ENCODE results near the gene COPS9.
A peak's percentile ranks its signal among the peaks of the same experiment; 100 is the strongest.

The COPS9 gene

DNA sequence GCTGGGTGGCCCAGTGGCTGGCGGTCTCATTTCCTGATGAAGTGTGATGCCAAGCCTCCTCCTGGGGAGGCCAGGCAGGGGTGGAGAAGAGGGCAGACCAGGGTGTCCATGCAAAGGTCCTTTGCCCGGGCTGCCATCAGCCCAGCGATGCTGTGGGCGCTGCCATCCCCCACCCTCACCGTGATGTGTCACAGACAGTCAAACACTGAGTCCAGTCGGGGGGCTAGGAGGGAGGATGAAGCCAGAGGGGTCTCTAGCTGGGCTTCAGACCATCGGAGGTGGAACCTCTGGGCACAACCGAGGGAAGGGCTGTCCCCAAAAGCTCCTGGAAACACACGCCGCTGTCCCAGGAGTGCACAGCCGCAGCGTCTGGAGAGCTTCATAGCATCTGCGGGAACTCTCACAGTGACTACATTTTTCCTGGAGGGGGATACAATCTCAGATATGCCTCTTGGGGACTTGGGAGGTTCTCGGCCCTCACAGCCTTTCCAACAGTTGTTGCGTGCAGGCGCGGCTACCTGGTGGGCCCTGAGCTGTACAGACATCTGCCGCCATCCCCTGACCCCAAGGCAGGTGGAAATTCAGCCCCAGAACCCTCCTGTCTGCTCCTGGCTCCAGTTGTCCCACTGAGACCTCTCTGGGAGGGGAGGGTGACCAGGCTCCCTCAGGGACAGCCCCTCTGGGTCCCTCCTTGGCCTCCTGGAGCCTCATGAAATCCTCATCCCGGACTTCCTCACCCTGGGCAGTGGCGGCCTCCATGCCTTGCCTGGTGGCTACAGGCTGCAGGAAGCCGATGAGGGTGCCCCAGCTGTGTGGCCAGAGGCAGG lies 30.9 kb upstream of the COPS9 start:
- DNase-seq = no peak

DNA sequence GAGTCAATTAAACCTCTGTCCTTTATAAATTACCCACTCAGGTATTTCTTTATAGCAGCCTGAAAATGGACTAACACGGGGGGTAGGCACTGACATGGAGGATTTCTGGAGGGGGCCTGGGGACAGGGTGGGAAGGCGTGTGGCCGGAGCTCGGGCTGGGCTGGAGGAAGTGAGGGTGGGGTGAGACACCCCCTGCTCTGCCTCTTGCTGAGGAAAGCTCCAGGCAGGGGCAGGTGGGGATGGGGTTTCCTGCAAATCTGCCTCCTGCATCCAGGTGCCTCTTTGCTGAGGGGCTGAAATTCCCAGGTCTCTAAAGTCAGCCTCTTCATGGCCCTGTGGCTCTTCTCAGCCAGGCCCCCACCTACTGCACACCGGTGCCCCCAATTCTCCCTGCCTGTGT lies 30.1 kb upstream of the COPS9 start:
- DNase-seq = no peak

DNA sequence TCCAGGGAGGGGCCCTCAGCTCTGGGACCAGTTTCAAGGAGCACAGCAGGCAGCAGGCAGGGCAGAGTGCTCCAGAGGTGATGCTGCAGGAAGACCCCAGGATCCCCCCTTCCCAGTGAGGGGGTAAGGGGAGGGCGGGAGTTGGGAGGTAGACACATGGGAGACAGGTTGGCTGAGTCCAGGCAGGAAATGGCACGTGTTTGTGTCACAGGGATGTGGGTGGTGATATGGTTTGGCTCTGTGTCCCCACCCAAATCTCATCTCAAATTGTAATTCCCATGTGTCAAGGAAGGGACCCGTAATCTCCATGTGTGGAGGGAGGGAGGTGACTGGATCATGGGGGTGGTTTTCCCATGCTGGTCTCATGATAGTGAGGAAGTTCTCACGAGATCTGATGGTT lies 29.6 kb upstream of the COPS9 start:
- no peak for DNase-seq

DNA sequence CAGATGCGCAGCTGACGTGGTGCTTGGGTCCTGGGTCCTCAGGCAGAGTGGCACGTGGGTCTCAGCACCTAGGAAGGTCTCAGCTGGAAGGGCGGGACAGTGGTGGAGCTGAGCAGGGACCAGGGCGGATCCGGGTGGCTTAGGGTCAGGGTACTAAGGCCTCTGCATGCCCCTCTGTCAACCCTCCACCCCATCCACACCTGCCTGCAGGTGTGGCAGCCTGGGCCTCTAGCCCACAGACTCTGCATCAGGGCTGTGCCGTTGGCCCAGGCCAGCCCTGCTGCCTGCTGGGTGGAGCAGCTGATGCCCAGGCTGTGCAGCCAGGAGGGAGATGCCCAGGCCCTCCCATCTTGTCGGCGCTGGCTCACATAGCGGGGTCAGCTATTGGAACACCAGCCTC lies 28.9 kb upstream of the COPS9 start:
- DNase-seq = no peak

DNA sequence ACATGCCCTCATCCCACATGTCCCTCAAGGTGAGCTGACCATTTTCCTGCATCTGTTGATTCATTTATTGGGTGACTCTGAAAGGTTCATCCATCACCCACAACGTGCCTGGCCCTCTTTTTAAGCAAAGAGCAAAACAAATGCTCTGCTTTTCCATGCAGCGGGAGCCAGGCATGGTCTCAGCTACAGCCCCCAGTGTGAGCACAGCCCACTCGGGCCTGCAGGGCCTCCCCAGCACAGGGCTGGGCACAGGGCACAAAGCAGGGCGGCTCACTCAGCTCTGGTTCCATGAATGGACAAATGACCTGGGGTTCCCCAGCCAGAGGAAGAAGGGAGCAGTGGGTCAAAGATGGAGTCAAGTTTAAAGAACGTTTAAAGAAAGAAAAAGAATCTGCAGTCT lies 28.5 kb upstream of the COPS9 start:
- DNase-seq = no peak

DNA sequence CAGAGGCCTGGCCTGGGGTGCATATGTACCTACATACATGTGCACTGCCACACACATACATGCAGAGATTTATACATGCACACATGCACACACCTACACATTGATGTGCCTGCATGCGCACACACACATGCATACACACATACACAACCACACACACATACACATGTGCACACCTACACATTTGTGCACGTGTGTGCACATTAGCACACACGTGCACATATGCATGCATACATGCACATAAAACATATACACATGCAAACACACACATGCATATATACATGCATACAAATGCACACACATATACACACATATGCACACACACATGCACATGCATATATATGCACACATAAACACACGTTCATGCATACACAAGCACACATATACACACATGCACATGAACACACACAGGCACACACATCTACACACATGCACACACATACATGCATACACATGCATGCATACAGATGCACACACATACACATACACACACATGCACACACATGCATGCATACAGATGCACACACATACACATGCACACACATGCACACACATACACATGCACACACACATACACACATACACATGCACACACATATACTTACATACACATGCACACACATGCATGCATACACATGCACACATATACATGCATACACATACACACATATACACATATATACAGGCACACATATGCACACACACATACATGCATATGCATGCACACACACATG lies 27.9 kb upstream of the COPS9 start:
- no peak for DNase-seq

DNA sequence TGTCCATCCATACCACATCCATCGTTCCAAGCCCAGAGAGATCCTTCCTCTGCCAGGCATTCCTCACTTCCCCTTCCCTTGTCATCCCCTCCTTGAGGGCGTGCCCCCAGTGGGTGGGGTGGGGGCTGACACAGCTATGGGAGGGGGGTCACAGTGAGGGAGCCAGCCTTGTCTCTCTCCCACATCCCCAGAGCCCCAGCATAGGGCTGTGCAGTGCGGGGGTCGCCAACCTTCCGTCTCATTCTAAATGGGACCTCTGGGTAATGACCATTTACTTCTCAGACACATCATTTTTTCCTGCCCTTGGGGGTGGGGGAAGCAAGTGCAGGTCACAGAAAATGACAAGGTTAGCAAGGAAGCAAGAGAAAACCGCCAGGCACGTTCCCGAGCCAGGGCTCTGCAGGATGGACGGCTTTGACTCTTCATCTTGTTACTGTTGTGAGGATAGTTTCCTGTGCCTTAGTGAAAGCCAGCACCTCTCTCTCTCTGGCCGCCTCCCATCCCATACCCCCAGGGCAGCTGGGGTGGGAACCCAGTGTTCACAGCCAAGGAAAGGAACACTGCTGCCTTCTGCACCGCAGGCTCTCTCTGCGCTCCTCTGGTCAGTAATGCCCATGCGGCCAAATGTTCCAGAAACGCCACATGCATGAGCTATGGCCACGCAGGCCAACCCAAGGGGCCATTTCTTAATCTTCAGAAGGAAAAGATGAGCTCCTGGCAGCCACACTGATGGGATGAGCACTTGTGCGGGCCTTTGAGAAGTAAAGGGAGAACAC lies 27.0 kb upstream of the COPS9 start:
- no peak for DNase-seq

DNA sequence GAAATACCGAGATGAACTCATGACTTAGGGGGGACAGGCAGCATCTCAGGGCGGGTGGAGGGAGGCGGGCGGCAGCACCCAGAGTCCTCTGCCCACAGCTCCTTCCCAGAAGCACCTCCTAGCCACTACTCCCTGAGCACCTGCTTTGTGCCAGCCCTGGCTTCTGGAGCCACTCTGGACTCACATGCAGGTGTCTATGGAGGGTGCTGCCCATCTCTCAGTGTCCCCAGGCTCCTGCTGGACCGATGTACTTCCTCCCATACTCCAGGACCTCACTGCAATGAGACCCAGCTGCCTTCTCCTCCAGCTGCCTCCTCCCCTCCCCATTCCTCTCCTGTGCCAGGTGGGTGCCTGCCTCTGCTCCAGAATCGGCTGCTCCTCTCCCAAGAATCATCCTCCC lies 26.4 kb upstream of the COPS9 start:
- DNase-seq = no peak

DNA sequence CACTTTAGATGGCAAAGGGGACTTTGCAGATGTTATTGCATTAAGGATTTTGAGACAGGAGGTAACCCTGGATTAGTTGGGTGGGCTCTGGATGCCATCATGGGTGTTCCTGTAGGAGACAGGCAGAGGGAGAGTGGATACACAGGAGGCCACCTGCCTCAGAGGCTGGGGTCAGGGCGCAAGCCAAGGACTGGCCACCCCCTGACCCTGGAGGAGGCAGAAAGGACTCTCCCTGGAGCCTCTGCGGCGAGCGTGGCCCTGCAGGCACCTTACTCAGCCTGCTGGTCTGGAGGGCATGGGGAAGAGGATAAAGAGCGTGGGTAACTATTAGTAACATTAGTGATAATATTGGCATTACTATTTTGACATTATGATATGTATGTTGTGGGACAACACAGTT lies 25.9 kb upstream of the COPS9 start:
- no peak for DNase-seq

DNA sequence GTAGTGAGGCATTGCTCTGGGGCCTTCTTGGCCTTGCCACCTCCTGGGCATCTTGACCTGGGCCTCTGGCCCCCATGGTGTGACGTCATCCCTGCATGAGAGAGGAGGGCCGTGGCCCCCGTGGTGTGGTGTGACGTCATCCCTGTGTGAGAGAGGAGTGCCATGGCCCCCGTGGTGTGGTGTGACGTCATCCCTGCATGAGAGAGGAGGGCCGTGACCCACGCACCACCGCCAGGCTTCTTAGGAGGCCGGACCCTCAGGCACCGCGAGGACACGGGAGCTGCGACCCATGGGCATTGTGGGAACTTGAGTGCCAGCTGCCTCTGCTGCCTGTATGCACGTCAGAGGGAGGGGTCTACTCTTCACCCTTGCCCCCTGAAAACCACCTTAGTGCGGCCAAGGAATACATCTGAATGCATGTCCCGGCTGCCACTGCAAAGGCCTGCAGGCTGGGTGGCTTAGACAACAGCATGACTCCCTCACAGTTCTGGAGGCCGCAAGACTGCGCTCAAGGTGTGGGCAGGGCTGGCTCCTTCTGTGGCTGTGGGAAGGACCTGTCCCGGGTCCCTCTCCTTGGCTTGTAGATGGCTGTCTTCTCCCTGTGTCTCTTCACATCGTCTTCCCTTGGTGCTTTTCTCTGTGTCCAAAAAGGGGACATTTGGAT lies 25.1 kb upstream of the COPS9 start:
- no peak for DNase-seq

DNA sequence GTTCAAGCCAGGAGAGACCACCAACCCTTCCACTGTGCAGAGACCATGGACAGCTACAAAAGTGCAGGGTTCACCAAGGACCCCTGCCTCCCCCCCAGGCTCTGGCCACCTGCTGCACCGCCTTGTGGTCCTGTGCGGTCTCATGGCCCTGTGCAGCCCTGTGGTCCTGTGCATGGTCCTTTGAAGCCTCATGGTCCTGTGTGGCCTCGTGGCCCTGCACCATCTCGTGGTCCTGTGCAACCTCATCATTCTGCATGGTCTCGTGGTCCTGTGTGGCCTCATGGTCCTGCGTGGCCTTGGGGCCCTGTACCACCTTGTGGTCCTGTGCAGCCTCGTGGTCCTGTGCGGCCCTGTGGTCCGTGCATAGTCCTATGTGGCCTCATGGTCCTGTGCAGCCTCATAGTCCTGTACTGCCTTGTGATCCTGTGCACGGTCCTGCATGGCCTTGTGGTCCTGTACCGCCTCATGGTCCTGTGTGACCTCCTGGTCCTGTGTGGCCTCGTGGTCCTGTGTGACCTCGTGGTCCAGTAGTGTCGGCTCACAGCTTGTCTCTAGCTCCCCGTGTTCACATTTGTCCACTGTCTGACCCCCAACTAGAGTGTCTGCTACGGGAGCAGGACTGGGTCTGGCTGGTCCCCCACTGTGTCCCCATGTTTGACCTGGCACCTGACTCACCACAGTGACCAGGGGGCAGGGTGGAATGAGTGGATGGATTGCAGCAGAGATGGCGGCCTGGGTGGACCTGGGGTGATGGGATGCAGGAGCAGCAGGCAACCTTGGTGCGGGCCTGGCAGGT lies 24.4 kb upstream of the COPS9 start:
- DNase-seq = no peak

DNA sequence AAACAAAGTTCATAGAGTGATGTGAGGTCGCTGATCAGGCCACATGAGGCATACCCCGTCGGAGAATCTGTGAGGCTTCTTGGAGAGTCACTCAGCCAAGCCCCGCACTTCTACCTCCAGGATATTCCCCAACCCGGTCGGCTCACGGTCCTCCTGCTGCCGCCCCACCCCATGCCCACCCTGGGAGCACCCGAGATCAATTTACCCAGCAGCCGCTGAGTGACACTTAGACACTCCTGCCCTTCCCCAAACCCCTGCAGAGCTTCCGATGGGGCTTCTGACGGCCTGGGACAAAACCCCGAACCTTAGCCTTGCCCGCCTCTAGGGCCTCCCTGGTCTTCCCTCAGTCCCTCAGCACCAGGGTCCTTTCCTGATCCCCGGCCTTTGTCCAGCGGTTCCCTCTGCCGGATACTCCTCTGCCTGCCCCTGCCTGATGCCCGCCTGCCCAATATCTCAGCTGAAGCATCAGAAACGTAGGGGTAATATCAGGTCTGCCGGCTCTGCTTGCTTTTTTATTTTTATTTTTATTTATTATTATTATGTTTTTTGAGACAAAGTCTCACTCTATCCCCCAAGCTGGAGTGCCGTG lies 23.2 kb upstream of the COPS9 start:
- DNase-seq = no peak

DNA sequence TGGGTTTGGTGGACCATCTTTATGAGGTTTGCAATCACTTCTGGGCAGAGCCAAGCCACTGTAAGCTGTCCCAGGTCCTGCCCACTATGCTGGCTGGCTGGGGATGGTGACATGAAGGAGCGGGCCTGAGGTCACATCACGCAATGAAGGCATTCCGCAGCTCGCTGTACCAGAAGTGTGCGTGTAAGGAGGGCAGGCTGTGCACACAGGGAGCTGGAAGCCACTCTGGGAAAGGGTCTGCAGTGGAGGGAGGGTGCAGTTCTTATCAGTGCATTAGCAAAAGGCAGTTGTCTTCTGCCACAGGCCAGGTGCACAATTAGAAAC lies 21.0 kb upstream of the COPS9 start:
- DNase-seq = no peak

DNA sequence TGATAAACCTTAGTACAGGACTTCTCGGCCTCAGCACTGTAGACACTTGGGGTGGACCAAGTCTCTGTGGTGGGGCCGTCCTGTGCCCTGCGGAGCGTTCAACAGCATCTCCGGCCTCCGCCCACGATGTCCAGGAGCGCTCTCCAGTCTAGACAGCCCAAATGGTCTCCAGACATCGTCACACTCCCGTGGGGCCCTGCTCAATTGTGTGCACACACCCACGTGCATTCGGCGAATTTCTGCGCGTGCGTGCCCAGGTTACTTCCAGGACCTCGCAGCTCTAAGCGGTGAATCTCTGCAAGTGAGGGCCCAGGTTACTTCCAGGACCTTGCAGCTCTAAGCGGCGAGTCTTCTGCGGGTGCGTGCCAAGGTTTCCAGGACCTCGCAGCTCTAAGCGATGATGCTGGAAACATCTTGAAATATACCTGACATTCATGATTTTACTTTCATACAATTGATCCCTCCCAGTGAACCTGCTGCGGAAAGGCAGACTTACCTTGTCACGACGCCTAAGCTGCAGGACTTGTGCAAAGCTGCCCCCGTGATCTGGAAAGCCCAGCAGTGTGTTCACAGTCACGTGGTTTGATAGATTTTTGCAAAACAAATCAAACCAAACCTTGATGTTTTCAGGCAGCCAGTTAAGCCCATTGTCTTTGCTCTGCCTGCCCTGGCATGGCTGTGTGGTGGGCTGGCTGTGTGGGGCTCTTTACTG lies 20.5 kb upstream of the COPS9 start:
- DNase-seq = no peak

DNA sequence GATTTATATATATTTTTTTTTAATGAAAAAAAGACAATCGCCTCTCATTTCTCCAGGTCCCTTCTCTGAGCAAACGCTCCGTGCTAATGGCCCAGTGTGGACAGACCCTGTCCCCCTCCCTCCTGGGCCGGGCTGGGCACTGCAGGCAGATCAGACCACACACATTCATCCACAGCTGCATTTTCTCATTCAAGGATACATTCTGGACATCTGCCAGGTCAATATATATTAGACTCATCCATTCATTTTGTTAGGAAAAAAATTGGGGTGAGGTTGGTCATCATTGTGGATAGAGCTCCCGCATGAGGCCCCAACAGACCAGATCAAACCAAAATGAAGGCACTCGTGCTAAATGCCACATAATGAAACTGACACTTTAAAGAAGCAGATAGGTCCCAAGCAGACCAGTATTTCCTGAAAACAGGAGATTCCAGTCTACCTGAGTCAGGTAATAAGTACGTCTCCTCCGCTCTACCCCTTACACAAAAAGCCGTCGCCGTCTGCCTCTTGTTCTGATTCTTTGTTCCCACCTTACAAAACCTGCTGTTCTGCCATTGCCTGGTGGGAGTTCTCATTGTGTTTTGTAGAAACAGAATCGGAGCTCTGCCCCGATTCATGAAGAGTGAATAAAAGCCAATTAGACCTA lies 19.8 kb upstream of the COPS9 start:
- no peak for DNase-seq

DNA sequence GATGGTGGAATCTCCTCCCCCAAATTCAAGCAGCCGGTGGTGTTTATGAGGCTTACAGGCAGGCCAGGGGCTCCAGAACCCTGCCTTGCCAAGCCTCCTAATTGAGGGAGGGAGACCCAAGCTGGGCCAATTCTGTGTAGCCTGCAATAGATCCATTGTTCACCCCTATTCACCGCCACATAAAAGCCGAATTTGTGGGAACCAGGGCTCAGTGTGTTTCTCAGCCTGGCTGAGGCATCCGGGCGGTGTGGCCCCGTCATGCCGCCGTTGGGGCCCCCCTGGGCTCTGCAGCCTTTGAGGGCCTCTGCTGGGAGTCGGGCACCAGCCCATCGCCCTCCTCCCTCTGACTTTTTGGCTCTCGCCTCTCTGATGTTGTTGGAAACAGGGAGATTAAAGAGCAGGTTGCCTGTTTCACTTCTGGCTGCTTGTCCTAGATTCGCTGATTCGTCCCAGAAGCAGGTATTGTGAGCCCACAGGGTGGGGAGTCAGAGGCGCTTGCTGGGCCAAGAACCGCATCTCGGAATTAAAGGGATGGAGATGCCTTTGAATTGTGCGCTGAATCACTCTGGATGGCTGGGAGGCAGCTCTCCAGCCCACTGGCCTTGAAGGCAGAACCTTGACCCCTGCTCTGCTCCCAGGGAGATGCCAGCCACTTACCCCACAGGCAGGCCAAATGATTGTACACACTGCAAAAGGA lies 19.1 kb upstream of the COPS9 start:
- peak in 50 of 56 donors; percentile 23 to 87 (median 61) for DNase-seq

DNA sequence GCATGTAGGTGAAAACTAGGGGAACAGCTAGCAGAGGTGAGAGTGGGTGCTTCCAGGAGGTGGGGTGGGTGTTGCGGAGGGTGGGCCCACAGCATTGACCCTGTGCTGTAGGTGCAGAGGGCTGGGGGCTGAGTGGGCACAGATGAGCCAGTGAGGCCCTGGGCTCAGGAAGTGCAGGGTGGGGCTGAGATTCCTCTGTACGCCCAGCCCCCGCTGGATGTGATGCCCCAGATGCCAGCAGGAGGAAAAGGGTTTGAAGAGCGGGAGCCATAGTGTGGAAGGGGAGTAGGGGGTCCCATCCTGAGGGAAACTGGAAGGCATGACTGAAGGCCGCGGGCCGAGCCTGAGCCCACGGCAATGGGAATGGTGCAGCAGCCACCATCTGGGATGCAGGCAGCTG lies 18.5 kb upstream of the COPS9 start:
- DNase-seq = no peak

DNA sequence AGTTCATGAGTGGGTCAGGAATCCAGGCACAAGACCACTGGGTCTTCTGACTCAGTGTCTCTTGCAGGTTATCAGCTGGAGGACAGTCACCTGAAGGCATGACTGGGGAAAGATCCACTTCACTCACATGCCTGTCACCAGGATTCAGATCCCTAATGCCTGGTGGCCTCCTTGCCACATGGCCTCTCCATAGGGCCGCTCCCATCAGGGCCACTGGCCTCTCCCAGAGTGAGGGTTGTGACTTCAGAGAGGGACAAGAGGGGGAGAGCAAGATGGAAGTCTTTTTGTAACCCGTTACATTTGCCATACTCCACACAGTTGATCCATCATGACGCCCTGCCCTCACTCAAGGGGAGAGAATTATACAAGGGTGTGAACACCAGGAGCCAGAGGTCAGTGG lies 17.3 kb upstream of the COPS9 start:
- DNase-seq = no peak
